HEK293T (cell line): Measurements from ENCODE around the gene LSAMP.
A peak's percentile ranks its signal among the peaks of the same experiment; 100 is the strongest.

Experiments used
- CTCF ChIA-PET: fragments of 350-600 bp; formaldehyde crosslinking; extraction: SDS; loops from one replicate; lab custom pipeline; 2021; ENCODE audit warnings: antibody characterized with exemption, inconsistent platforms; lab: Yijun Ruan, JAX
- POLR2A ChIA-PET: fragments of 350-600 bp; formaldehyde crosslinking; extraction: SDS; loops from one replicate; lab custom pipeline; 2020; ENCODE audit warnings: antibody characterized with exemption, inconsistent platforms; lab: Yijun Ruan, JAX
- DNase-seq: peaks from one replicate; pipeline ENCODE4 v3.0.0; 2012; ENCODE audit warnings: mixed read lengths; ENCODE audit errors: extremely low spot score
- ARNT ChIP-seq: fragments of 450-650 bp; IDR thresholded peaks from 2 replicates; pipeline ENCODE4 v1.6.1; 2017; ENCODE audit warnings: mild to moderate bottlenecking
- BHLHE40 ChIP-seq: fragments of 450-650 bp; IDR thresholded peaks from 2 replicates; pipeline ENCODE4 v1.6.1; 2016; ENCODE audit warnings: mild to moderate bottlenecking, moderate library complexity, borderline replicate concordance
- CTBP1 ChIP-seq: fragments of 450-650 bp; IDR thresholded peaks from 2 replicates; pipeline ENCODE4 v1.6.1; 2016; ENCODE audit warnings: borderline replicate concordance
- ELF4 ChIP-seq: fragments of 450-650 bp; IDR thresholded peaks from 2 replicates; pipeline ENCODE4 v1.6.1; 2017; ENCODE audit warnings: antibody characterized with exemption
- FOXA1 ChIP-seq: fragments of 450-650 bp; IDR thresholded peaks from 2 replicates; pipeline ENCODE4 v1.6.1; 2016; ENCODE audit warnings: mild to moderate bottlenecking
- FOXK2 ChIP-seq: fragments of 450-650 bp; IDR thresholded peaks from 2 replicates; pipeline ENCODE4 v1.6.1; 2016; ENCODE audit warnings: mild to moderate bottlenecking
- FOXM1 ChIP-seq: fragments of 450-650 bp; IDR thresholded peaks from 2 replicates; pipeline ENCODE4 v1.6.1; 2017; ENCODE audit warnings: mild to moderate bottlenecking, borderline replicate concordance
- HDGF ChIP-seq: fragments of 450-650 bp; IDR thresholded peaks from 2 replicates; pipeline ENCODE4 v1.6.1; 2017; ENCODE audit warnings: antibody characterized with exemption, borderline replicate concordance
- L3MBTL2 ChIP-seq: fragments of 450-650 bp; conservative IDR thresholded peaks from 2 replicates; pipeline ENCODE4 v1.6.1; 2016; ENCODE audit warnings: mild to moderate bottlenecking
- LEF1 ChIP-seq: fragments of 450-650 bp; IDR thresholded peaks from 2 replicates; pipeline ENCODE4 v1.6.1; 2017; ENCODE audit warnings: mild to moderate bottlenecking, borderline replicate concordance
- NFRKB ChIP-seq: fragments of 450-650 bp; IDR thresholded peaks from 2 replicates; pipeline ENCODE4 v1.6.1; 2016; ENCODE audit warnings: mild to moderate bottlenecking, moderate library complexity
- SP1 ChIP-seq: fragments of 450-650 bp; IDR thresholded peaks from 2 replicates; pipeline ENCODE4 v1.6.1; 2017
- SUZ12 ChIP-seq: fragments of 450-650 bp; IDR thresholded peaks from 2 replicates; pipeline ENCODE4 v1.6.1; 2016; ENCODE audit warnings: mild to moderate bottlenecking
- TARDBP ChIP-seq: fragments of 450-650 bp; IDR thresholded peaks from 2 replicates; pipeline ENCODE4 v1.6.1; 2016
- ZNF384 ChIP-seq: fragments of 450-650 bp; IDR thresholded peaks from 2 replicates; pipeline ENCODE4 v1.6.1; 2016
- TF ChIP-seq, protein P1 (sequence below): fragments of 450-650 bp; IDR thresholded peaks from 2 replicates; pipeline ENCODE4 v1.6.1; 2016

Gene LSAMP

DNA sequence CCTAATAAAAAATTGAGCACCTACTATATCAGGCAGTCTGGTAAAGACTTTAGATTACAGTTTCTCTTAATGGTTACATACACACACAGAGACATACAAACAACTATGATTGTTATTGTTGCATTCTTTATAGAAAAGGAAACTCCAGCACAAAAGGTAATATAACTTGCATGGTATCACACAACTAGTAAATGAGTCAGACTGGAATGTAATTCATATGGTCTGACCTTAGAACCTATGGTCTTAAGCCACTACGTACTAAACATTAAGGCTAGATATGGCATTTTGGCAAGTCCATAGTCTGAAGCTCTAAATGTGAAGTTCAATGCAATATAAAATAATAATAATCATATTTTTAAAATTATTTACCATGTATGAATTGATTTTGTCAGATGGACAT is 380.6 kb downstream of the LSAMP start:
- TF ChIP-seq CTBP1, result no peak
- TF ChIP-seq SP1, result no peak
- TF ChIP-seq ZNF384, result no peak
- no peak for TF ChIP-seq HDGF
- no peak for TF ChIP-seq FOXA1
- no peak for TF ChIP-seq ELF4
- TF ChIP-seq BHLHE40, result no peak
- no peak for TF ChIP-seq SUZ12
- no peak for TF ChIP-seq FOXM1
- TF ChIP-seq NFRKB, result no peak
- no peak for TF ChIP-seq L3MBTL2
- no peak for TF ChIP-seq LEF1
- TF ChIP-seq, protein P1, sequence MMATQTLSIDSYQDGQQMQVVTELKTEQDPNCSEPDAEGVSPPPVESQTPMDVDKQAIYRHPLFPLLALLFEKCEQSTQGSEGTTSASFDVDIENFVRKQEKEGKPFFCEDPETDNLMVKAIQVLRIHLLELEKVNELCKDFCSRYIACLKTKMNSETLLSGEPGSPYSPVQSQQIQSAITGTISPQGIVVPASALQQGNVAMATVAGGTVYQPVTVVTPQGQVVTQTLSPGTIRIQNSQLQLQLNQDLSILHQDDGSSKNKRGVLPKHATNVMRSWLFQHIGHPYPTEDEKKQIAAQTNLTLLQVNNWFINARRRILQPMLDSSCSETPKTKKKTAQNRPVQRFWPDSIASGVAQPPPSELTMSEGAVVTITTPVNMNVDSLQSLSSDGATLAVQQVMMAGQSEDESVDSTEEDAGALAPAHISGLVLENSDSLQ, result no peak
- no peak for TF ChIP-seq ARNT
- no peak for TF ChIP-seq FOXK2
- TF ChIP-seq TARDBP, result no peak
- no peak for DNase-seq
- ChIA-PET CTCF (no interaction called here), POLR2A (no interaction called here)

DNA sequence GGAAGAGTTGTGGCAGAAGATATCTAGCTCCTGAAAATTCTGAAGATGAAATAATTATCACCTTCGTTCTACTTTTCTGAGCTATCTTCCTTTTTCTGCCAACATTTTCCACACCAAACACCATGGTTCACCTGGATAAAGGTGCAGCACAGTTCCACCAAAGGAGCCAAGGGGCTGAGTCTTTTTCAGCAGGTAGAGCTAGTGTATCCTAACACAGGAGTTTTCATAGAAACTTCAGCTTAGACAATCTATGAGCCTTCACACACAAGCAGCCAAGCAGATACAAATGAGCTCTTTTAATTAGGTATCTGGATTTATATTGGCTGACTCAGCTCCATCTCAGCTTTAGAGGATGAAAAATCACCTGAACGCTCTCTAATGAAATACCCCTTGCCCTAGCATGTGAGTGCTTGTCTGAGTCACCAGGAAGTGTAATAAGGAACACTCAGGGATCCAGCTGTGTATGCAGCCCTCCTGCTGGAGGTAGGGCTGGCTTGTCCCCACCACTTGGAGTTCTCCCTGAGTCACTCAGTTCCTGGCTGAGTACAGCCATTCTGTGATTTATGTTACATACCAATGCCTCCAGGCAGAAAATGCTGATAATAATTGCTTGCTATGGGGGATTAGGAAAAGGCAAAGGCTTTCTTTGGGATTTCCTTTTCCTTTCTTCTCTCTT is 385.7 kb downstream of the LSAMP start:
- ChIA-PET CTCF (no interaction called here), POLR2A (no interaction called here)
- peak; percentile 74 for DNase-seq
- TF ChIP-seq ELF4 (no peak), L3MBTL2 (no peak), HDGF (no peak), FOXA1 (no peak), NFRKB (no peak)
- TF ChIP-seq, protein P1, result peak; percentile 87

DNA sequence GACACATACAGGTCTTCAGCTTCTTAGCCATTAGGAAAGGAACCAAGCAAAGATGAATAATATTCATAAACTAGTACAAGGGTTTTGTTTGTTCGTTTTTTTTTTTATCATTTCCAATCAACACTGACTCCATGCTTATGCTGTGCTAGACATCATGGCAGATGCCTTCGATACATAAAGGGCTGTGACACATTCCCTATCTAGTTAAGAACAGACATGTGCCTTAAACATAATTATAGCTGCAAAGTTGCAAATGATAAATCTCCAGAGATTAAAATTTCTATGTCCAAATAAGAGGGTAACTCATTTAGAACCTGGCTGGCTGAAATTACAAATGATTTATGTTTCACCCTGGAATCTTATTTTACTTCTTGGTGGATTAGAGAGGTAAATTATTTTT is 386.4 kb downstream of the LSAMP start:
- ChIA-PET CTCF (no interaction called here), POLR2A (no interaction called here)
- no peak for DNase-seq
- TF ChIP-seq TARDBP (no peak), L3MBTL2 (no peak), CTBP1 (no peak), HDGF (no peak)

DNA sequence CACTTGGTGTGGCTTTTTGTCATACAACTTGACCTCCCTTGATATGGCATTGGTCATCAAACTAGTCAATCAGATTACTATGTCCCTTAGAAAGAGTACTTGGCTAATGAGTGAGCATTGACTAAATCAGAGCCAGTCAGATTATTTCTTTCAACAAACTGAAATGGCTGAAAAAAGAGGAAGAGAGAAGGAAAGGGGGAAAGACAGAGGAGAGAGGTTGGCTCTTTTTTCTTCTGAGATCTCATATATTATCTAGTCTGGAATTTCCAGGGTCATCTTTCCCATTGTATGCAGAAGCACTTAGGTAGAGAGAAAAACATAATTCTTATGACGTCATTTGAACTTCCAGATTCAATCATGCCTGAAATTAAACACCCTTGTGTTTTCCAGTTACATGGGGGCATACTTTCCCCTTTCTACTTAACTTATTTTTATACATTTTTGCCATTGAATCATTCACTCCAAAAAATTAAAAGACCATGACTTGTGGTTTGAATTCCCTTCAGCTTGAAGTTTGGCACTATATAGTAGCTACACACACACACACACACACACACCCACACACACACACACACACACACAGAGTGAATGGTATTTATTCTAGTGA is 387.8 kb downstream of the LSAMP start:
- no peak for TF ChIP-seq L3MBTL2
- TF ChIP-seq FOXK2, result no peak
- no peak for TF ChIP-seq LEF1
- TF ChIP-seq, protein P1, result no peak
- no peak for TF ChIP-seq CTBP1
- TF ChIP-seq FOXM1, result no peak
- TF ChIP-seq SUZ12, result no peak
- no peak for TF ChIP-seq NFRKB
- TF ChIP-seq BHLHE40, result no peak
- no peak for TF ChIP-seq ELF4
- TF ChIP-seq HDGF, result no peak
- no peak for TF ChIP-seq FOXA1
- no peak for TF ChIP-seq SP1
- no peak for TF ChIP-seq ARNT
- POLR2A ChIA-PET, result no interaction called here
- CTCF ChIA-PET, result no interaction called here
- DNase-seq, result no peak

DNA sequence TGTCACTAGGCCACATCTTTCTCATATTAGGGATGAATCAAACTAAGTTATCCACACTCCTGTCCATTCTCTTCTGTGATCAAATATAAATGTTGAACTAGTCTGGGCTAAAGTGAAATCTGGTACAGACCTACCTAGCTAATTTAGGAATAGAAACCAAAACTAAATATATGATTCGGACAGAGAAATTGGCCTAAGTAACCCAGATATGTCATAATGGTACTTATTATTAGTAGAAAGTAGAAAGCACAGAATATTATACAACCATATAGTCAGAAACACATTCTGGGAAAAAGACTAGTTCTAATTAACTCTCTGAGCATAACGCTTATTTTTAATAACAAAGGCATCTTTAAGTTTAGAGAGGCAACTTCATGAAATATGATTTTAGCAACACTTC is 389.0 kb downstream of the LSAMP start:
- no peak for DNase-seq

DNA sequence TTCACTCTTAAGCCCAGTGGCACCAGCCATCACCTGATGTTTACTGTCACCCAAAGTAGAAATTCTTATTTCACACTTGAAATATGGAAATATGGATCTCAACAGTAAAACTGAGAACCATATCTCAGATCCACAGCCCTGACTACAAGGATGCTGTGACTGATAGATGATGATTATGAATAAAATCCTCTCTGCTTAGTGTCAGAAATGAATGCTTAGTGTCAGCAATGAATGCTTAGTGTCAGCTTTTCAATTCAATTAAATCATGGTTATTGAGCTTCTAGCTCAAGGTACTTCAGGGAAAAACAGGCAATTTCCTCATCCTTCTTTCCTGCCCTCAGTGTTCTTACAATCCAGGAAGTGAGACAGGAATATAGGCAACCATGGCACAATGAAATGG is 392.3 kb downstream of the LSAMP start:
- POLR2A ChIA-PET, result no interaction called here
- DNase-seq, result no peak
- no peak for TF ChIP-seq L3MBTL2
- no peak for TF ChIP-seq FOXA1
- no peak for TF ChIP-seq FOXK2
- no peak for TF ChIP-seq FOXM1
- no peak for TF ChIP-seq TARDBP
- no peak for TF ChIP-seq CTBP1
- TF ChIP-seq, protein P1, result no peak
- no peak for TF ChIP-seq ELF4
- no peak for TF ChIP-seq ARNT
- TF ChIP-seq BHLHE40, result no peak
- no peak for TF ChIP-seq ZNF384
- no peak for TF ChIP-seq SP1
- TF ChIP-seq SUZ12, result no peak
- CTCF ChIA-PET, result interaction anchor here (0.7 kb wide), 1 partner anchor 58 kb away, joined by 3 read pairs; no protein-coding TSS in a partner anchor

More for the DNA sequence above, 389.0 kb downstream of the LSAMP start:
- ChIA-PET POLR2A (no interaction called here), CTCF (no interaction called here)
- TF ChIP-seq FOXA1, result no peak
- TF ChIP-seq SUZ12, result no peak
- TF ChIP-seq SP1, result no peak
- no peak for TF ChIP-seq TARDBP
- no peak for TF ChIP-seq NFRKB
